HL-60 (cell line): Measurements from ENCODE around the gene TNFSF8.

Experiments
- DNase-seq, 2 experiments: peaks; one replicate each; pipeline ENCODE4 v3.0.0-alpha.2; 2010 to 2020; ENCODE audit warnings: low read depth in 1 of 2, low spot score in 1 of 2
- H3K27ac ChIP-seq: fragments of 250-450 bp; sonication (Bioruptor Pico); replicated peaks from 2 replicates; pipeline ENCODE4 v1.5.1; 2020; ENCODE audit warnings: mild to moderate bottlenecking, moderate library complexity
- H3K27me3 ChIP-seq: fragments of 250-450 bp; sonication (Bioruptor Pico); 2 replicates; pipeline ENCODE4 v1.5.1; 2021; ENCODE audit warnings: mild to moderate bottlenecking, moderate library complexity; ENCODE audit not compliant: insufficient read depth, poor library complexity, severe bottlenecking
- H3K4me3 ChIP-seq: replicated peaks from 2 replicates; pipeline ENCODE4 v1.5.1; 2011; ENCODE audit warnings: mild to moderate bottlenecking, control low read depth, low read length; ENCODE audit not compliant: insufficient read depth
- CTCF ChIP-seq: IDR thresholded peaks from one replicate; pipeline ENCODE4 v1.5.1; 2011; ENCODE audit warnings: low read length, control low read depth, inconsistent platforms; ENCODE audit not compliant: insufficient read depth
- GABPA ChIP-seq: IDR thresholded peaks from 2 replicates; pipeline ENCODE4 v1.6.1; 2012; ENCODE audit warnings: low read depth
- POLR2AphosphoS5 ChIP-seq: IDR thresholded peaks from 2 replicates; pipeline ENCODE4 v1.6.1; 2012; ENCODE audit warnings: low read depth
- REST ChIP-seq: IDR thresholded peaks from 2 replicates; pipeline ENCODE4 v1.6.1; 2012; ENCODE audit warnings: low read depth; ENCODE audit not compliant: insufficient replicate concordance
- SPI1 ChIP-seq: IDR thresholded peaks from 2 replicates; pipeline ENCODE4 v1.6.1; 2012; ENCODE audit warnings: low read depth, mild to moderate bottlenecking, borderline replicate concordance

TNFSF8 gene

GRCh38 chr9:114909661-114910060 lies 20.7 kb downstream of the TNFSF8 start:
- no peak overlapping the region for H3K27ac ChIP-seq
- TF ChIP-seq GABPA (no peak), POLR2AphosphoS5 (no peak), REST (no peak), SPI1 (no peak), CTCF (no peak)
- no peak for DNase-seq
- no peak overlapping the region for H3K4me3 ChIP-seq
- no peaks in the 10 kb centered on the region for H3K27me3 ChIP-seq

- DNase-seq: no peak
- no peak overlapping the region for H3K4me3 ChIP-seq
- TF ChIP-seq CTCF (no peak), POLR2AphosphoS5 (no peak), SPI1 (no peak), REST (no peak), GABPA (no peak)
- no peaks in the 10 kb centered on the region for H3K27me3 ChIP-seq
- H3K27ac ChIP-seq: no peak overlapping the region
Observed at GRCh38 chr9:114908805-114909448, 21.5 kb downstream of the TNFSF8 start.

- no peak overlapping the region for H3K27ac ChIP-seq
Observed at GRCh38 chr9:114908104-114908622, 22.2 kb downstream of the TNFSF8 start.

More at GRCh38 chr9:114908104-114908622, 22.2 kb downstream of the TNFSF8 start:
- Histone ChIP-seq H3K27me3 (no peaks in the 10 kb centered on the region), H3K4me3 (no peak overlapping the region)
- no peak for DNase-seq
- TF ChIP-seq REST (no peak), POLR2AphosphoS5 (no peak), CTCF (no peak)
